SIG-M5 treated with dmso at 0.1 percent for 504 hours (cell line): ENCODE measurements around the gene GABRQ.

ENCODE experiments used
- DNase-seq: peaks from one replicate; lab custom pipeline; 2025; ENCODE audit not compliant: unreplicated experiment; lab: John Stamatoyannopoulos, UW

Gene GABRQ

DNA sequence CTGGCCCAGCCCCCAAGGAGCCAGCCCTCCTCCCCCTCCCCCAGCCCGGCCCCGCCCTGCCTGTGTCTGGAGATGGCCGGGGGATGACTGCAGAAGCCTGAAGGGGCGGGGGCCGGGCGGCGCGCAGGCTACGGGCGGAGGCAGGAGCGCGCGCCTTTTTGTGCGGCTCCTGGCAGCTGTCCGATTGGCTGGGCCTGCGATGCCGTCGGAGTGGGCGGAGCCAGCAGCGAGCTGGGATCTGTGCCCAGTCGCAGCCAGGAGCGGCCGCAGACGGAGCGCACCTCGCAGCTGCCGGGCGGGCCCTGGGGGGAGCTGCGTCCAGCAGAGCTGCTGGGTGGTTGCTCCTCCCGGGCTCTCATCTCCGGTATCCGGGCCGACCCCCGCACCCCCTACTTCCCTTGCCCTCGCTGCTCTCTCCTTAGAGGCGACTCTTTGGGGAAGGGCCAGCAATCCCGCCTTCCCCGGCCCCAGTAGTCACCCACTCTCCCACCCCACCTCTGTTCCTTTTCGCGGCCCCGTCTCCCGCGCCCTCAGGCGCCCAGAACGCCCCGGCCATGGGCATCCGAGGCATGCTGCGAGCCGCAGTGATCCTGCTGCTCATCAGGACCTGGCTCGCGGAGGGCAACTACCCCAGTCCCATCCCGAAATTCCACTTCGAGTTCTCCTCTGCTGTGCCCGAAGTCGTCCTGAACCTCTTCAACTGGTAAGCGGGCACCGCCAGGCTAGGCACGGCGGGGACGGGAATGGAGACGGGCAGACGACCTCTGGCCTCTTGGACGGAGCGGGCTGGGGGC is at the start of gene GABRQ:
Gene GABRQ, plus strand, starts transcription at position 247 of the 794 bp plus-strand sequence. Its CDS starts 308 bp downstream, at position 555.
- no peak for DNase-seq

DNA sequence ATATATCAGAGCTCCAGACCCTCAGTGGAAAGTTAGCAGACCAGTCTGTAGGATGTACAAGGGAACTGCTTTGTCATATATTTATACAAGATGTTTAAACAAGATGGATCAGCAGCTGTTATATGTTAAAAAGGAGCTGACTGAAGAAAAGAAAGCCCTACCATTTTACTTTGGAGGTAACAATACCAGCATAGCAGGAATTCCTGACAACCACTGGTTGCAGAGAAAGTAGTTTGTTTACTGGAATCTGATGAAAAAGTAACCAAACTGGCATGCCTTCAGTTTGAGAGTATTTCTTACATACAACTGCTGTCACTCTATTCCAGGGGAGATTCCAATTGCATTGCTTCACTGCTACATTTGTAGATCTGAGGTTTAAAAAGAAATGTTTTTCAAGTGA is 49.5 kb upstream of the GABRQ start:
- DNase-seq, result no peak

DNA sequence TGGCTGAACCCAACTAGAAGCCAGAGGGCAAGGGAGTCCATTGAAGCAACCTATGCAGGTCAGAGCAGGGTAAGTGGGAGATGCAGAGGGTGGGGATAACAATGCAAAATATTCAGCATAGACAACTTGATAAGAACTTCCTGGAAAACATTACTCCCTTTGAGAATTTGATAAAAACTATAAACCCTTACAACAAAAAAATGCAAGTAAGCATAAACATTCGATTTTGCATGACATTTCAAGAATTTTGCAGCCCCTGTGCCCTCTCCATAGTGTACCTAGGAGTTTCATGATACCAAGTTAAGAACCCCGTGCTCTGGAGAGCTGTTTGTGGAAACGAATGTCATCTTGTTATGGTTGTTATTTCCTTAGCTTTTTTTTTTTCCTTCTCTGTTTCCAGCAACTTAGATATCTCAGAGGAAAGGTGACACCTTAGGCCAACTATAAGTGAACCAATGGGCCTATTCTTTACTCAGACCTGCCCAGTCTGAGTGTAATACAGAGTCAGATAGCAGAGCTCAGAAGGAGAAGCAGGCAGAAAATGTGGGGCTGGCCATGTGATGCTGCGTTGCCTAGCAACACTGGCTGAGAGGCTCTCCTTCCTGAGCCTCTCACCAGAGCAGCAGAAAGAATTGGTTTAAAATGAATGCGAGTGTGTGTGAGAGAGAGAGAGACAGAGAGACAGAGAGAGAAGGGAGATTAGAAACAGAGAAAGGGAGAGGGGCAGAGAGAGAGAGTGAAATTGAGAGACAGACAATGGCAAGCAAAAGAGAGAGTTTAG is 36.7 kb upstream of the GABRQ start:
- DNase-seq, result no peak

DNA sequence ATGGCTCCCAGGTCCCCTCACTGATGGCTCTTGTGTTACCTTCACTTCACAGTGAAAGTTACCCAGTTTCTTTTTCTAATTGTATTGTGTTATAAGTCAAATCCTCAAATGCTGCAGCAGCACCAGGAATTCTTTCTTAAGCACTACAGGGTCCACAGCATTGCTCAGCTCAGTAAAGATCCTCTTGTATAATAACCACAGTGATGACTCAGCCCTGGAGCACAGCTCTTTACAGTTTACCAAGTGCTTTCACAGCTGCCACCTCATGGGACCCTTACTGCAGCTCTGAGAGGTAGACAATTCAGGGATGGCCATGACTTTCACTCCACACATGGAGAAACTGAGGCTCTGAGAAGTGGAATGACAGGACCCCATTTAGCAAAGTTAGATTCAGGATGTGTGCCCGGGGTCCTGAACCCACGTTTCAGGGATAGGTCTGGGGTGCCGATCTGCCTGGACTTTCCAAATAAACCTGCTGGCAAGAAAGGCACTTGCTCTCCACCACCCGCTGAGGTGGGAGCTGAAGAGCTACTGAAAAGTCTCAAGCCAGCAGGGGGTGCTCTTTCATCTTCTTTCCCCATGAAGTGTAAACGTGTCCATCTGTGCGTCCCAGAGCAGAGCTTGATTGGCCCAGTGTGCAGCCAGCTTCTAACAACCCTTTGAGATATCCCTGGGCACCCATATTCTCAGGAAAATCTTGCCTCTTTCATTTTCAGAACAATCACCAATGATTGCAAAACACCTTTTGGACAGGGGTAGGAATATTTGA is 35.7 kb upstream of the GABRQ start:
- no peak for DNase-seq

DNA sequence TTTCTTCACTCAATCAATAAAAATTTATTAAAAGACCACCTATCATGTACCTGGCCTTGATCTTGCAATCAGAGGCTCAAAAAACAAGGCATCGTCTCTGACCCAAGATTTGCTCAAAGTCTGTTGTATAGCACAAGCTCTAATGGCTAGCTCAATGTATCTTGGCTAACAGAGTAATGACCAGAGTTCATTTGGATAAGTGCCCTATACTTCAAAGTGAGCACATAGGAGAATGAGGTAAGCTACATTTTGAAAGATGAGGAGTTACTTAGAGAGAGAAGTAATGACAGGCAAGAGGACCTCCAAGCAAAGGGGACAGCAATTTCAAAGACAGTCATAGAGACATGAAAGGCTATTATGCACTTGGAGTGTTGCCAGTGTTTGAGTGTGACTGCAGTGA is 22.9 kb upstream of the GABRQ start:
- no peak for DNase-seq

DNA sequence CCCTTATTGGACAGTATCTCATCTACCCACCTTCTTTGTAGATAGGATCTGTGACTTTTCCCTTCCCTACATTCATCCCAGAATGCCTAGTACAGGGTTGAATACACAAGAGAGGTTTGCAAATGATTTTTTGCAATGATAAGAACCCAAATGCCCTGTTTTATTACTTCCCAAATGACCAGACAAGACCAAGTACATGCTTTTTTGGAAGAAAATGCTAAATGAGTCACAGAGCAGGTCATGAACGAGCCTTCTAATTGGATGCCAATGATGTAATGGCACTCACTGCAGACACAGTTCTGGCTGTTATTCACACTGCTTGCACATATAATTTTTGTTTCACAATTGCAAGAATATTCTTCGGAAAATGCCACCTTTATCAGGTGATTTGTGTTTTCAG is 17.8 kb upstream of the GABRQ start:
- DNase-seq, result no peak

DNA sequence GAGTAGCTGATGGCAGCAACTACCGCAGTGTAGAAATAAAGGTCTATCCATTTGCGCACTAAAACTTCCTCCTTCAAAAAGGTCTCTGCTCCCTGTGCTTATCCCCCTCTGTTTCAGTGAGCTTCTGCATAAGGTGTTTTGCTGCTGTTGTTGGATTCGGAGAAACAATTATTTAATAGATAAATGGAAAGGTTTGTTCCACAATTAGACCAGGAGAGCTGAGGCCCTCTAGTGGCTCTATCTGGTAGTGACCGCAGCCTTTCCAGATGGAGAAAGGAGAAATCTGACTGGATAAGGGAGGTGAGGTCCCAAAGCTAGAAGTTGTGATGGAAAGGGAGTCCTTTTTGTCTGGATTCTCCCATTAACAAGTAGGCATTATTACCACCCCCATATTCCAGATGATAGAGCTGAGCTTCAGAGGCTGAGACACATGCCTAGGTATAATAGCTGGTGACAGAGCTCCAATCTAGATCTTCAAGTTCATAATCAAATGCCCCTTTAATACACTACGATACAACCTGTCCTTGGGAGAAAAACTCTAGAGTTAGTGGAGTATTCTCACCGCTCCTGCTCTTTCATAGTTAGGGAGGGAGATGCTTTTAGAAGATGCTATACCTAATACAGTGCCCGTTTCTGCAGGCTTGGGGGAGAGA is 5.1 kb upstream of the GABRQ start:
- DNase-seq, result peak; percentile 32

DNA sequence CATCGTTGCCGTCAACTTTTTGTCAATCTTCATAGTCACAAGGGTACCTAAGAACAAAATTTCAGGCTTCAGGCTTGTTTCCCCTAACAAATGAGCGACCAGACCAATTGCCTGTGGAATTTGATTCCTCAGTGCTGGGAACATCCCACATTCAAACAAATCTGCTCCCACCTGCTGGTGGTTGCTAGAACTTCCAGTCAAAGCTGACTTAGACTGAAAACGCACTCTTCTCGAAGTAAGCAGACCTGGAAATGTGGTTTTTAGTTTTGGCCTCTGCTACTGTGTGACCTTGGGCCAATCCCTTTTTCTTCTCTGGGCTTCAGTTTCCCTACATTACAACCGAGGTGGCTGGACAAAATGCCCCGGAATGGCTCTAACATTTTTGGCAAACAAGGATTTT is 1.8 kb upstream of the GABRQ start:
- peak; percentile 19 for DNase-seq

DNA sequence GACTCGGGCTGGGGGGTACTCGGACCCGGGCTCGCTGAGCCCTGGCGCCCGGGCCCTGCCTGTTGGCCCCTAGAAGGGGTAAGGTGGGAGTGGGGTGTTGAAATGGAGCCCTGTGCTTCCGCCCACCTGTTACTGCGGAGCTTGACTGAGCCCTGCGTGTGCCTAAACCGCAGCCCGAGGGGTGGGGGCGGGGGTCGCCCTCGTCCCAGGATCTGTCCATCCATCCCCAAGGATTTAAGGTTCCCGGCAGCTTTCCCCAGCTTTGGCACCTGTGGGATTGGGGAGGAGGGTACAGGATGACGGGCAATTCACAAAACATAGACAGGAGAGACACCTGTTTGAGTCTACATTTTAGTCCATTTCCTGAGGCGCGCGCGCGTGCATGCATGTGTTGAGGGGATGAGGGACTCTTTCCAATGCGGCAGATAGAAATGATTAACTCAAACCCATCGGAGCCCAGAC is 779 bp downstream of the GABRQ start:
- no peak for DNase-seq

DNA sequence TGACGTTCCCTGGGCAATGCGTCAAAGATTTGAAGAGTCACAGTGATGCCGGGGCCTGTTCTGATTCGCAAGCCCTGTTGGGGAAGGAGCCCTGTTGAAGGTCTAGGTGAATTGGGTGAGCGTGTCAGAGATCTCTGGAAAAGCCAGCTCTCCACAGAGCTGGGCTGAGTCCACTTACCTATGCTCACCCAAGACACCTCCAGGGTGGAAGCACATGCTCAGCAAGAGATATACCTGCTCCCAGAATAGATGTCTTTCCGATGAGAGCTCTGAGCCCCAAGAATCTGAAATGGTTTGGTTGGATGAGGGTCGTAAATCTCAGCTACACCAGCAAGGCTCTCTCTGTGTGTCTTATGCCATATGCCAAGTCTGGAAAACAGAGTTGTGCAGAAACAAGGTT is 1.7 kb downstream of the GABRQ start:
- no peak for DNase-seq

DNA sequence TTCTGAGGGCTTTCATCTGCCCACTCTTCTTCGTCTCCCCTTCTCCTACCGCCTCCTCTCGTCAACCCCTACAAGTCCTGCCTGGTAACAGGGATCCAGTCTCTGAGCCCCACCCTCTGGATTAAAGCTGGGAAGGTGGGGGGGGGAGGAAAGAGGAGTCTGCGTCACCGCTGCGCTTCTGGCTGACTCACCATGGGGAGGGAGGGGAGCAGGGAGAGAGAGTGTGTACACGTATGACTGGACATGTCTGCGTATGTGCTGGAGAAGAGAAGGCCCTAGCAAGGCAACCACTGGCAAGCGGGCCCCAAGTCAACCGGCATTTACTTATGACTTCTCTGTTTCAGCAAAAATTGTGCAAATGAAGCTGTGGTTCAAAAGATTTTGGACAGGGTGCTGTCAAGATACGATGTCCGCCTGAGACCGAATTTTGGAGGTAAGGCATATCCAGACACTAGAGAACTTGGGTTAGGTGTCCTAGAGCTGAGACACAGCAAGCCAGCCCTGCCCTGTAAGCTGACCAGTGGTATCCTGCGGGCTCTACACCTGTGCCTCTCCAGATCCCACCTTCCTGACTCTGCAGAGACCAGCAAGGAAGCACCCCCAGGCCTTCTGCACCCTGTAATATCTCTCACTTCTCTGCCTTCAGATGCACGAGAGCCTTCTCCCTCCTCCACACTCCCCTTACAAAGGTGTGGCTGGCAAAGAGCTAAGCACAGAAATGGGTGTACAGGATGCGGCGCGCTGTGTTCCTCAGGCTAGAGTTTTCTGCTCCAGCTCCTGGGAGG is 2.5 kb downstream of the GABRQ start:
- DNase-seq, result no peak

DNA sequence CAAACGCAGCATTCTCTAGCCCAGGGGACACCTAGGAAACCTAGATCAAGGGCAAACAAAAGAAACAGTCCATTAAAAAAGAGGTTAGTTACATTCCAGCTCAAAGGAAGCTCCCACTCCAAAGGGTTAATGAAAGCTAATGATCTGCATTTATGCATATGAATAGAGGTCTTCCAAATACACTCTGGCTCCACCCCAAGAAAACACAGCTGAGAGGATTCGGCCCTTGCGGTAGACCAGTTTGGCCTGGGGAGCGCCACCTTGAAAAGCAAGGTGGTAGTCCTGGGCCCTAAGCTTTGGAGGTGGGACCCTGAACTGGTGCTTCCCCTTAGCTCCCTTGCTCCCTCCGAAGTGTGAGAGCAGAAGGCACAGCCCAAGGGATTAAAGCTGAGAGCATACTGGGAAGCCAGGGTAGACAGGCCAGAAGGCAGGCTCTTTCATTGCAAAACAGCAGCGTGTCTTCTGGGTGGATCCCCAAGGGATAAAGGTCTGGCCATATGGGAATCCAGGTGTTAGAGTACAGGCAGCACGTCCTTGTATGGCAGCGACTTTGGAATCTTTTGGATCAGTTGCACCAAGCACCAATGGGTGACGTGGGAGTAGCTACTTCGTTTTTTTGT is 3.7 kb downstream of the GABRQ start:
- DNase-seq, result no peak

DNA sequence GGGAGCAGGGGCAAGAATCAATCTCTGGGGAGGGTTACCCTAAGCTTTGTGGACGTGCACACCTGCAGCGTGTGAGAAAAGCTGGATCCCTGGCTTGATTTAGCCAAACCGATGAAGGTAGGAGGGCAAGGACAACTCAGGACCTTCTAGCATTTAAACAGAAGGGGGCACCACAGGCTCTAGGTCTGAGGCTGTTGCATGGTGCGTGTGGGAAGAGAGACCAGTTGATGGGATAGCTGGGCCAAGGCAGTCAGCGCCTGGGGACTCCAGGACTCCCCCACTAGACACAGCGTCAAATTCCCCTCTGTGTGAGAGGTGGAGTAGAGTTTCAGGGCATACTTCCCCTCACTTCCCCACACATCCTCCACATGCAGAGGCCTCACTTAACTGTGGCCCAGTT is 4.3 kb downstream of the GABRQ start:
- no peak for DNase-seq

DNA sequence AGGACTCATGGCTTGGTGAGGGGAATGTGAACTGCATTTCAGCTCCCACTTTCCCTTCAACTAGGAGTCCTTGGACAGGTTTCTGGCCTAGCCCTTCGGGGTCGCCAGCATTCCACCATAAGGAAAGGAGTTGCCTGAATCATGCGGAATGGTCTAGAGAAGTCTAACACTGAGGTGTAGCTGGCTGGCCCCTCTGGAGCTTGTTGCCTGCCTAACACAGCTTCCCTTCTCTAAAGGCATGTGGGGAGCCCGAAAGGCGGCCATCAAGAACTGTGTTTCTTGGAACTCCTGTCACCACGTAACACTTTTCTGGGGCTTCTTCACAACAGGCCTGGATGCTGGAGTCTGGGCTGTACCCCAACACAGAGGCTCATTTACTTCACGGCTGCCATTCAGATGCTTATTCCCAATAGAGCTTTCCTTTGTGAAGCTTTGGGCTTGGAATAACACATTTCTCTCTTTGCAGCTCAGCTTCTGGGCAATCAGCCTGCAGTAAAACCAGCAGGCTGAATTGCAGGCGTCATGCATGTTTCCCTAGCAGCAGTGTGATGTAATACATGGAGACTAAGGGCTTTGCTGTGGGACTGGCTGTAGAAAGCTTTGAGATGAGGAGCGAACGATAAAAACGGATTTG is 5.4 kb downstream of the GABRQ start:
- DNase-seq, result no peak

DNA sequence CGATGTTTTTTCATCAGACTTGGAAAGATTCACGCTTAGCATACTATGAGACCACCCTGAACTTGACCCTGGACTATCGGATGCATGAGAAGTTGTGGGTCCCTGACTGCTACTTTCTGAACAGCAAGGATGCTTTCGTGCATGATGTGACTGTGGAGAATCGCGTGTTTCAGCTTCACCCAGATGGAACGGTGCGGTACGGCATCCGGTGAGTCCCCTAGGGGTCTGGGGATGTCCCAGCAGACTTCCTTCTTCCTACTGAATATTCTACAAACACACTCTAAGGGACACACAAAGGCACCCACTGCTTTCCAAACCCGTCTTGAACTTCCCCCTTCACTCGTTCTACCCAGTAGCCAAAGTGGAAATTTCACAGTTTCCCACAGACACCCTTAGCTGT is 9.3 kb downstream of the GABRQ start:
- DNase-seq, result no peak

DNA sequence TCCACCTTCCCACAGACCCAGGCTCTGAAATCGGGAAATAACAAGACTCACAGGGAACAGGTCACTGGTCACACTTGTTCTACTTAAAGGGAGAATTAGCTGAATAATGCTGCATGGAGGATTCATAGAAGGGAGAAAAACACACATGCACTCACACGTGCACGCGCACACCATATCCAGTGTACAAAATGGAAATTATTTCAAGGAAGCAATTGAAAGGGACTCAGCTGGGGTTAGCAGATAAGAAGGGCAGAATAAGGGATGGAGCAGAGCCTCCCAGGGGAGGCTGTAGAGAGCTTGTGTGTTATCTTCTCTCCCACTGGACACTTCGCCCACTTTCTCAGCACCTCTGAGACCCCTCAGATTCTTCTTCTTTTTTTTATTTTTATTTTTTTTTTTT is 10.3 kb downstream of the GABRQ start:
- no peak for DNase-seq

DNA sequence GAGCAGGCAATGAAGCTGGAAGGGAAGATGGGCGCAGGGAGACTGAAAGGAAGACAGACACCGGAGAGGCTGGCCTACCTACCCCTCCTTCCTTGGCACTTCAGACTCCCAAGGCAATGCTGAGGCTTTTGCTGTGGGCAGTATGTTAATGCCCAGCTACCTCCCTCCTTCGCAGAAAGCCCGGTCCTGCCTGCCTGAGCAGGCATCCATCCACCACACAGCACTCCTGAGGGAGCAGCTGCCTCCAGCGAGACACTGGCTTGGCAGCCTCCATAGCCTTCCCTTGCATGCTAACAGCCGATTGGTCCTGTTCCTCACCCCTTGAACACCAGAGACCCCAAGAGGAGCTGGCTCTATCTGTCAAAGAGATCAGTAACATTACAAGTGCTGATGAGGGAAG is 14.4 kb downstream of the GABRQ start:
- no peak for DNase-seq

DNA sequence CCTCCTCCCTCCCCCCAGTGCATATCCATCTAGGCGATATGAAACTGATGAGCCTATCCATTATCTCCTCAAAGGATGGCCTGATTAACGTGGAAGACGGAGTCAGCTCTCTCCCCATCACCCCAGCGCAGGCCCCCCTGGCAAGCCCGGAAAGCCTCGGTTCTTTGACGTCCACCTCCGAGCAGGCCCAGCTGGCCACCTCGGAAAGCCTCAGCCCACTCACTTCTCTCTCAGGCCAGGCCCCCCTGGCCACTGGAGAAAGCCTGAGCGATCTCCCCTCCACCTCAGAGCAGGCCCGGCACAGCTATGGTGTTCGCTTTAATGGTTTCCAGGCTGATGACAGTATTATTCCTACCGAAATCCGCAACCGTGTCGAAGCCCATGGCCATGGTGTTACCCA is 14.8 kb downstream of the GABRQ start:
- no peak for DNase-seq

DNA sequence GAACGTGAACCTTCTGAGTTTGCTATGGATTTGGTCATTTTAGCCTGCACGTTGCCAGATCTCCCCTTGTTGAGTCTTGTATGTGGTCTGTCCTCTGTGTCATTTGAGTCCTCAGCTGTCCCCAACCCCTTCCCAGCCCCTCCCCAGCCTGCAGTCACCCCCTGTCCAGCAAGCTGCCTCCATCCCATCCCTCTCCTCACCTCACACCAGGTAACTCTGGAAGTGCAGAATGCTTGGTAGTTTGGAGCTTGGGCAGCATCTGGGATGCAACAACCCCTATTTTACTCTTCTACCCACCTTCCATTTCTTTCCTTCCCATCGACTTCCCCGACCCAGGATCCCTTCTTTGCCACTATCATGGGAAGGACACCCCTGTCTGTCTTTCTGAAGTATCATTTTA is 18.4 kb downstream of the GABRQ start:
- no peak for DNase-seq
